A204.1 (cell line): Measurements from ENCODE around the gene LTBP1.
"Not testable (repeated sequence)": the region's sequence is repeated elsewhere in the genome, so short reads cannot be mapped to it uniquely, and the experiment has no call there.

Experiments used
- FAIRE-seq: peaks from 2 replicates; lab custom pipeline; 2012; peaks lifted over from hg19 to GRCh38; lab: Jason Lieb, UNC

The LTBP1 gene

DNA sequence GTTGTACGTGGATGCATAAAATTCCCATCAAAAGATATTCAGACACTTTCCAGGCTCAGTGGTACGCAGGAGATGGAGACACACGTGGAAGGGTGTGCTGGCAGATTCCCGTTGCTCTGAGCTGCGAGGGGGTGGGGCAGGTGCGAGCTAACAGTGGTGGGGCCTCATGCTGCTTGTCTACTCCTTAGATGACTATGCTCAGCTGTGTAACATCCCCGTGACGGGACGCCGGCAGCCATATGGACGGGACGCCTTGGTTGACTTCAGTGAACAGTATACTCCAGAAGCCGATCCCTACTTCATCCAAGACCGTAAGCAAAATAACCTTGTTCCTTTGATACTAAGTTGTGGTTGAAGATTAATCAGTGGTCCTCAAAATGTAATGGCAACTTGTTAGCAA is 442.2 kb downstream of the LTBP1 start:
- FAIRE-seq: no peak

DNA sequence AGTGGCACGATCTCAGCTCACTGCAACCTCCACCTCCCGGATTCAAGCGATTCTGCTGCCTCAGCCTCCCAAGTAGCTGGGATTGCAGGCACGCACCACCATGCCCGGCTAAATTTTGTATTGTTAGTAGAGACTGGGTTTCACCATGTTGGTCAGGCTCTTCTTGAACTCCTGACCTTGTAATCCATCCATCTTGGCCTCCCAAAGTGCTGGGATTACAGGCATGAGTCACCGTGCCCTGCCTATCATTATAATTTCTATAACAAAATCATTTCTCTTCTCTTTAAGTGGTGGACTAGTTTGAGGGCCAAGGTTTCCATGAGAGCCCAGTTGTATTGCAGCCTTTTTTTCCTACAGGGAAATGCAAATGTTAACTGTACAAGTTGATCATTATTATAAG is 442.9 kb downstream of the LTBP1 start:
- not testable (repeated sequence) for FAIRE-seq

DNA sequence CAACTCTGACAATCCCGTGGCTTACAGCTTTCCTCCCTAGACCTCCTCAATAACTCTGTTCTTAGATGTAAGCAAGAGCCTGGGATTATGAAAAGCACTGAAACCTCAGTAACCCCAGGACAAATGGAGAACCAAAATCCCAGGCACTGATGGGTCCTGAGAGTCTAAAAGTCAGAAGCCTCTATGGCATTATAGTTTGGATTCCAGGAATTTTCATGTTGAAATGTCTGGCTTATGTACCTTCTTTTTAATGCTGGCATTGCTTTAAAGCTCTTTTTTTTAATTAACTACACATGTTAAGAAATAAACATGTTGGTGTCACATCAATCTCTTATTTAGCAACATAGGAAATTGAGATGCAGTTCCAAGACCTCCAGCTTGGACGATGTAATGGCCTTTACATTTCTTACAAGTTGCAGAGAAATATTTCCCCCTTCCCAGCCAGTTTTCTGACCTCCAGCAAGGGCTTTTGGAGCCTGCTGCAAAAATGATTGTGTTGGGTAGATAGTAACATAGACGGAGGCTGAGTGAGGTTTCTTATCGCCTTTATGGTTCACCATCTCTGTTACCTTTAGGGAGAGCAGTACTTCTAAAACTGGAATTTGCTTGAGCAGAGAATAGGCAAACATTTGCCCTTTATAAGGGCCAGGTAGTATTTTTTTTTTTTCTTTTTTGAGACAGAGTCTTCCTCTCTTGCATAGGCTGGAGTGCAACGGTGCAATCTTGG is 444.9 kb downstream of the LTBP1 start:
- no peak for FAIRE-seq

DNA sequence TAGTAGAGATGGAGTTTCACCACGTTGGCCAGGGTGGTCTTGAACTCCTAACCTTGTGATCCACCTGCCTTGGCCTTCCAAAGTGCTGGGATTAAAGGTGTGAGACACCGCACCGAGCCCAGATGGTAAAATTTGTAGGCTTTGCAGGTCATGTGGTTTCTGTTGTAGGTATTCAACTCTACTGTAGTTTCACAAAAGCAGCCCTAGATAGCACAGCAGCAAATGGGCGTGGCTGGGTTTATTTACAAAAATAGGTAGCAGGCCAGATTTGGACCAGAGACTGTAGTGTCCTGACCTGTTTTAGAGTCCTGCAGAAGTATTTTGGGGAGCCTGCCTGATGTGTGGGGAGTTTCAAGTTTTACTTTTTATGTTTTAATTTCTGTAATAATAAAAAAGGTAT is 445.6 kb downstream of the LTBP1 start:
- FAIRE-seq: no peak

DNA sequence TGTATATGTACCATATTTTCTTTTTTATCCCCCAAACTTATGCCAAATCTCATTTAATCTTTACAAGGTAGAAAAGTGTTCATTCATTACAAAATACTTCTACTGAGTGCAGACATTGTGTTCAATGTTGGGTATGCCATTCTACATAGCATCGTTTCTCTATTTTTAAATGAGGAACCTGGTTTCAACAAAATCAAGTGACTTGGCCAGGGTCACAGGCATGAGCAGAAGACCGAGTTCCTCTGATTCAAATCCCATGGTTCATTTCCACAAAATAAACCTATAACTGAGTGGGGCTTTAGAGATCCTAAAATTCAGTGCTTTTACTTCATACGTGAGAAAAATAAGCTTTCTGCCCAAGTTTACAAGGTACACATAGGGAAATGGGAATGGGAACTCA is 448.3 kb downstream of the LTBP1 start:
- no peak for FAIRE-seq

DNA sequence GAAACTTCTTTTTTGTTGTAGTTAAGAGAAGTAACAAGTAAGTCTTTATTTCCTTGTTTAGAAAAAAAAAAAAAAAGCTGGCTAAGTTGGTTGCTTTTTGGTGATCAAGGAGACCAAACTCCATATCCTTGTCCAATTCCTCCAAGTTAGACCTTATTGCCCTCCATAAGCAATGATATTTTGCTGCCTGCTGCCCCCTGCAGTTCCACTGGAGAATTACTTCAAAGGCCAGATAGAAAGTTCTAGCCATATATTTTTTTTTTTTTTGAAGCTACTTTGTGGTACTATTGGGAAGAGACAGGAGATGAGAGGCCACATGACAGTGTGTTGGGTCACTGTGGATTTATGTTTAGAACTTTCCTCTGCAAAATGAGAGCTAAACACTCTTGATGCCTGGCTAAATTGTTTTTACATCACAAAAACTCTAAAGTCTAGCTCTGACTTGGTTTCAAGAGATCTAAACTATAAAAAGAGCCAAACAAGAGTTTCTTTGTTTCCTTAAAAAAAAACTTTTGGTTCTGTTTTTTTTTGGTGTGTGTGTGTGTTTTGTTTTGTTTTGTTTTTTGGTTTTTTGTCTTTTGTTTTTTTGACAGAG is 449.0 kb downstream of the LTBP1 start:
- FAIRE-seq: no peak

DNA sequence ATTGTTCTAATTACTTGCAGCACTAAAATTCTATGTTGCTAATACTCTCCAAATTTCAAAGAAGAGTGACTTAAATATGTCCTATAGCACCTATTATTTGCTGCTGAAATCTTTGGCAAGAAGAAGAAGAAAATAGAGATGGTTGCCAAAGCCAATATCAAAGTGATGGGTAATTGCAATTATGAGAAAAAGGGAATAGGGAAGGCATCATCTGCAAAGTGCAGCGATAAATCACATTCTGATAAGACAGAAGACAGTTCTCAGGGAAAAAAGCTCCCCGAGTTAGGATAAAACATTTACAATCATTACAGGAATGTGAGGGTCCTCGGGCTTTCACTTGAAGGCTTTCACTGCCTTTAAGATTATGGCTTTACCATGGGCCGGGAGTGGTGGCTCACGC is 457.6 kb downstream of the LTBP1 start:
- FAIRE-seq: no peak

DNA sequence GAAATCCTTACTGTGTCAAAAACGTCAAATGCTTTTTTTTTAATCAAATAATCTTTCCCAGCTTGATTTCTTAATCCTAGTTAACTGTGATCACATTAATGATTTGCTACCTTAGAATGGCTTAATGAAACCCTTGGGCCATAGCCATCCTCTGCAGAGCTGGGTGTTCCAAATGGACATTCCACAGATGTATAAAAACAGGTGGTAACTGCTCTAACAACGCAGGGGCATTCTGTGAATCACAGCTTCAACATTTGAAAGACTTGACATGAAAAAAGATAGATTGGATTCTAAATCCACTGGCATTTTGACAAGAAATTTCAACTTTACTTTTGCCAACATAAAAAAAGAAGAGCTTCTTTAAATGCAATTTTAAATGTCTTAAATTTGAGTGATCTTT is 459.9 kb downstream of the LTBP1 start:
- no peak for FAIRE-seq

DNA sequence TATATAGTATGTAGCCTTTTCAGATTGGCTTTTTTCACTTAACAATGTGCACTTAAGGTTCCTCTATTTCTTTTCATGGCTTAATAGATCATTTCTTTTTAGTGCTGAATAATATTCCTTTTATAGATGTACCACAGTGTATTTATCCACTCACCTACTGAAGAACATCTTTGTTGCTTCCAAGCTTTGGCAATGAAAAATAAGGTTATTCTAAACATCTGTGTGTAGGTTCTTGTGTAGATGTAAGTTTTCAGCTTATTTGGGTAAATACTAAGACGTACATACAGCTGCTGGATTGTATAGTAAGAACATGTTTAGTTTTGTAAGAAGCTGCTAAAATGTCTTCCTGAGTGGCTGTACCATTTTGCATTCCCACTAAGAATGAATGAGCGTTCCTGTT is 461.4 kb downstream of the LTBP1 start:
- FAIRE-seq: no peak

DNA sequence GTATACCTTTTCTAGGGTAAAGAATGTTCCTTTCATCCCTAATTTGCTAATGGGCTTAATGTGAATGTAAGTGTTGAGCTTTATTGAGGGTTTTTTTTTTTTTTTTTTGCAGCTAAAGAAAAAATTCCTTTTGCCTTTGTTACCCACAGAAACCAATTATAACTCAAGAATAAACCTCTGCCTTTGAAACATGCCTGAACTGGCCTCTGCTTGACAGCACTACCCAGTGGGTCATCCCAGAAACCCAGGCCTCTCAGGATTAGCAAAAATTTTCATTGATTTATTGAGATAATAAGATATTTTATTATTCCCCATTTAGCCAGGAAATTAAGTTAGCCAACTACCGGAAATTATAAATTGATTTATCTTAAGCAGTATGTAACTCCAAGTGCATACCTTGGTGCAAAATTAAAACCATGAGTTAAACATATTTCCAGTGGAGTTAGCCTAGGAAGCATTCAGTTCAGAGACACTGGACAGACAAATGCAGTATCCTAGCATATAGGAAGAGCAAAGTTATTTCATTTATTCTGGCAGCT is 462.7 kb downstream of the LTBP1 start:
- no peak for FAIRE-seq

DNA sequence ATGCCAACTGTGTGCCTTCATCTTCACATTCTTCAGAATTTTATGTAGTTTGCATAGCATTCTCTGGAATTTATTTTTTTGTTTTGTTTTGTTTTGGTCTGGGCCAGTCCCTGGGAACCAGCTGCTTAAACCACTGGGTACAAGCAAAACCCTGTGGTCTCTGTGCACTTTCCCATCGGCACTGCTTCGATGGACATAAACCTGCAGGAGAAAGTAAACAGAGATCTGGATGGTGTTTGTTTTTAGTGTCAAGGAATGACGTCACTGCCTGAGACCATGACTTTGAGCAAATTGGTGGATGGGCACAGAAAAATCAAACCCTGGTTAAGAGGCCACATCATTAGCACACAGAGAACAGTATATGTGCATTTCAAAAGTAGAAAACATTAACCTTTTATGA is 465.0 kb downstream of the LTBP1 start:
- FAIRE-seq: no peak

DNA sequence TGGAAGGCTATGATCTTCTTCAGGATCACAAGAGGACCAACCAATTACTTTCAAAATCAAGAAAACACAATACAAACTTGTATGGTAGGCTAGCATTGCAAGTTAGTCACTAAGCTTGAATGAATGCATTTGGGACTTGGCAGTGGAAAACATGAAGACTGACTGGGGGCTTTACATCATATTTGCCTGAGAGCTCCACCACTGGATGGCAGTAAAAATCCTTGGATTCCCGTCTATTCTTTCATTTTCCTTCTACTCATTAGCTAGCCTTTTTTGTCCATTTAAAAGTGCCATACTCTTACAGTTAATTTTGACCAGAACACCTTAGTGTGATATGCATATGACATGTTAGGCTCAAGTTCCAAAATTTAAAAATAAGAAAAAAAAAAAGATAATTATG is 466.2 kb downstream of the LTBP1 start:
- FAIRE-seq: peak; percentile 64

DNA sequence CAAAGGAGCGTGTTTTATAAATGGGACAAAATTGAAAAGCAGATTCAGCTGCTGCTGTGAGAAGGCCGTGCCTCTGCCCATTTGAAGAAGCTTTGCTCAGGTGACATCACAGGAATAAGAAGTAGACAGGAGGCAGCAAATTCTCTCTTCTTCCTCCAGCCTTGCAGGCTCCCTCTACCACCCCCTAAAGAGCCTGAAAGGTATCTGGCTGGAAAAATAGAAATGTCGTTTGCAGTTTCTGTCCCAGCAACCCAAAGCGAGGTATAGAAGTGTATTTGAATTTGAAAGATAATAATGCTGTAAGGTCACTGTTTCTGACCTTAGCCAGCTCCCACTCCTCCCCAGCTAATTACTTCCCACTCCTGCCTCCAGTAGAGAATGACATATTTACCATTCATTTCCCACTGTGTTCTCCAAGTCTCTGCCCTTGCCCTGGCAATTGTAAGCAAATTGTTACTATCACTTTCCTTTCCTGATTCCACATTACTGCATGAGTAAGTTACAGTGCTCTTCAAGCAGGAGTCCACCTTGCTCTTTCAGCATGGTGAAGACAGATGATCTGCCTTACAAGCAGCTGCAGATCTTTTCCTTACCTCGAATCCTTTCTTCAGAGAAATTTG is 472.9 kb downstream of the LTBP1 start:
- FAIRE-seq: no peak

DNA sequence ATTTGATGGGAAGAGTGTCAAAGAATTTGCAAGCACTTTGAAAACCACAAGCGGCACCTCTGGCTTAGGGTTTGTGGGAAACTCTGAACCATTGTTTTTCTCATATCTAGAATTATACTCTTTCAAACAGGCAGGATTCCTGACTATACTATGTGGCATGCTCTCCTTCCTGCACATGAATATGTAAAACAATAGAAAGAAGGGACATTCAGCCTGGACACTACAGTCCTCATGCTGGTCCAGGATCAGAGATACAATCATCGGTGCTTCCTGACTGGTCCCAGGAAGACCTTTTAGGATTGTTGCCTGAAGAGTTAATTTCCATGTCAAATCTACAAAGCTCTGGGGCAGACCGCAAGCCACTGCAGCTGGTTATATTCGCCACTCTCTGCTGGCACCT is 474.0 kb downstream of the LTBP1 start:
- FAIRE-seq: no peak

DNA sequence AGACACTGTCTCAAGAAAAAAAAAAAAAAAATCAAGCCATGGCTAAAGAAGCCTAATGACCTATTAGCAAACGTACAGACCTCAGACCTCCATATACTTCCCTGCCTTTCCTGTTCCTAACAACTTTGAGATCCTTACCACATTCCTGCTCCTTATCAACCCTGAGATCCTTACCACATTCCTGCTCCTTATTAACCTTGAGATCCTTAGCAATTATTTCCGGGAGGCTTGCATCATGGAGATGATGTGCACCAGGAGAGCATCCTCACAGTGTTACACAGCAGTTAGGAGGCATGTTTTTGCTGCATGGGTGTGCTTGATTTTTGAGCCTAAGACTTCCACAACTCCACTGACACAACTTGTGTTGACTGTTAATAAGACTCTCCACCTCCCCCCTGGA is 475.1 kb downstream of the LTBP1 start:
- FAIRE-seq: no peak

DNA sequence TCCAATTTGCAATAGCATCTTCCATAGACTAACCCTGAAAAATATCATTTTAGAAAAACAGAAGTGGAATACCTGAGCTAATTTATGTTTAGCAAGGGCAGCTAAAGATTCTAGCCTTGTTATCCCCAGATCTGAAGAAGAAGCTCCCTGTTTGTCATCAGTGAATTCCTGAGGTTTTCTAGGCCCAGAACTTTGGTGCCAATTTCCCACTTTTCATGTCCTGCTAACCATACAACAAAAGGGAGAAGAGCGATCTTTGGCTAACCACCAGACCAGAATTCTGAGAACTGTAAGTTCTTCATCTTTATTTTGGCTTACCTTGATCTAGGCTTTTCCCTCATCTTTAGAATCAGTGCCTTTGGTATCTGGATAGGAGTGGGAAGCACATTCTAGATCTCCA is 478.4 kb downstream of the LTBP1 start:
- no peak for FAIRE-seq

DNA sequence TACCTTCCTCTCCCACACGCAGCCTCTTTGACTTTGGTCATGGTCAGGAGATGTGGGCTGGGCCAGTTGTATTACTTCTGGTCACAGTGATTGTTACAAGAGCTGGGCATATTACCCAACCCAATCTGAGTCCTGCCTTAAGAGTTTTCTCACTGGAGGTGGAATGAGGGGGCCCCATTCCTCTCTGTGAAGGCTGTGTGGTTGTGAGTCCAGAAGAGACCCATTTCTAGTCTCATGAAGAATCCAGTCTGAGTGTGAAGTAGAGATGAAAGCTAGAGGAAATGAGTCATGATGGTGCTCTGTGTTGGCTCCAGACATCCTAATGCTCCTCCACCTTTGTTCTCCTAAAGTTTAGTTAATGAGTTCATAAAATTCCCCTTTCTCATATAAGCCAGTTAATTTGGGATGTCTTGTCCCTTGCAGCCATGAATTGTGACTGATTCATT is 478.9 kb downstream of the LTBP1 start:
- FAIRE-seq: no peak

DNA sequence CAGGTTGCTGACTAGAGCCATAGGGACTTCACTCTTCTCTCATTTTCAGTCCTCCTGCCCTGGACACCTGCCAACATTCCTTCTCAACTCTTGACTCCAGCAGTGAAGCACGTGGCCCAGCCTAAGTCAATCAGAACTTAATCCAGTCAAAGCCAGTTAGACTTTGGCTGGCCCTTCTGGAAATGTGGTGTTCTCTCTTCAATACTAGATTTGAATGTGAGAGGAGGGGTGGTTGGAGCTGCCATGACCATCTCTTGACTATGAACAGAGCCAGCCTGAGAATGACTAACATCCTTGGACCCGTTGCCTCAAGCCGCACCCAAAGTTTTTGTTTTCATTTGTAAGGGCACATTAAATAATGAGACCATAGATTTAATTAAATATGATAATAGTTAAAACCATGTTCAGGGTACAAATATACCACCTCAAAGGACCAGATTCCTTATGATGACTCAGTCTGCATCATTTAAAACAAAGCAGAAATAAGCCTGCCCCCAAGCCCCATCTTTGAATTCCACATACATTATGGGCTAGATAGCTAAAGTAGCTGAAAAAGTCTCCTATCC is 480.0 kb downstream of the LTBP1 start:
- FAIRE-seq: no peak

DNA sequence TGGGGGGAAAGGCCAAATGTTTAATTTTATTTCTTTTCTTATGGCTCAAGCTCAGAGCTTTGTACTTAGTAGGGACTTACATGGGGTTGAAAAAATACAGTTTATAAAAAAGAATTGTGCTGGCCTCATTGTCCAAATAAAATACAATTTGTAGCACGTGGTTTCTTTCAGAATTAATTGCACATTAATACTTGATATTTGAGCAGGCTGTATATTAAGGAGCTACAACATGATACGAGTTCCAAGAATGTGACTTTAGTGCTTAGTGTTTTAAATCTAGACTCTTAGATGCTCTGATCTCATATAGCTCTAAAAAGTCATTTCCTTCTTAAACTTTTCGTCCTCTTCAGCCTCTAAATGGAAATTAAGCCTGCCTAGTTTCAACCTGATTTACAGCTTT is 483.3 kb downstream of the LTBP1 start:
- no peak for FAIRE-seq

DNA sequence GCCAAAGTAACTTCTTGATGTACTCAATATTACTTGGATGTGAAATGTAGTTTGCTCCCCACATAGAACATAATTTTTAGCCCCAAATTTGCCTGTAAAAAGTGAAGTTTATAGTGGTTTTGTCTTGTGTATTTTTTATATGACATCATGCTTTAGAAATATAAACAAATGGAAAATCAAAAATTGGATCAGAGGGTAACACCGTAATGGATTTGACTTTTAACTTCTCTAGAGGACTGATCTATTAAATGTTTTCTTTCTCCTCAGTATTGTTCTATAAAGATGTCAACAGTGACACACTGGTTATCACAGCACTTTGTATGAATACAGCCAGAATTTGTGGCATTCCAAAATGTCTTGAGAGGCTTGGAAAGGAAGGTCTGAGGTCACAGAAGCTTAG is 484.1 kb downstream of the LTBP1 start:
- no peak for FAIRE-seq

DNA sequence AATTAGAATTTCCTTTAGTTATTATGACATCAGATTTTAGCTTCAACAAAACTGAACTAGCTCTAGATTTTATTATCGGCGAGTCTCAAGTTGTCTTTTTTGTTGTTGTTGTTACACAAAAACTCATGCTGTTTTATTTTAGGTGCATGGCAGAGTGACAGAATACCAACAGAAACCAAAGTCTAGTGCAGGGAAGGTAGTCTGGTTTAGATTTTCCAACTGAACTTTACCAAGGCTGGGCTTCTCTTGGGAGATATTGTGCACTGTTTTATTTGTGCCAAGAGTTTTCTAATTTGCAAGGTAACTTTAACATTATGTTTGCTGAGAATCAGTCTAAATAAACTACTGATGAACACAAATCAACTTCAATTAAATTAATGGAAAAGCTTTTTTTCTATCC is 486.1 kb downstream of the LTBP1 start:
- no peak for FAIRE-seq

DNA sequence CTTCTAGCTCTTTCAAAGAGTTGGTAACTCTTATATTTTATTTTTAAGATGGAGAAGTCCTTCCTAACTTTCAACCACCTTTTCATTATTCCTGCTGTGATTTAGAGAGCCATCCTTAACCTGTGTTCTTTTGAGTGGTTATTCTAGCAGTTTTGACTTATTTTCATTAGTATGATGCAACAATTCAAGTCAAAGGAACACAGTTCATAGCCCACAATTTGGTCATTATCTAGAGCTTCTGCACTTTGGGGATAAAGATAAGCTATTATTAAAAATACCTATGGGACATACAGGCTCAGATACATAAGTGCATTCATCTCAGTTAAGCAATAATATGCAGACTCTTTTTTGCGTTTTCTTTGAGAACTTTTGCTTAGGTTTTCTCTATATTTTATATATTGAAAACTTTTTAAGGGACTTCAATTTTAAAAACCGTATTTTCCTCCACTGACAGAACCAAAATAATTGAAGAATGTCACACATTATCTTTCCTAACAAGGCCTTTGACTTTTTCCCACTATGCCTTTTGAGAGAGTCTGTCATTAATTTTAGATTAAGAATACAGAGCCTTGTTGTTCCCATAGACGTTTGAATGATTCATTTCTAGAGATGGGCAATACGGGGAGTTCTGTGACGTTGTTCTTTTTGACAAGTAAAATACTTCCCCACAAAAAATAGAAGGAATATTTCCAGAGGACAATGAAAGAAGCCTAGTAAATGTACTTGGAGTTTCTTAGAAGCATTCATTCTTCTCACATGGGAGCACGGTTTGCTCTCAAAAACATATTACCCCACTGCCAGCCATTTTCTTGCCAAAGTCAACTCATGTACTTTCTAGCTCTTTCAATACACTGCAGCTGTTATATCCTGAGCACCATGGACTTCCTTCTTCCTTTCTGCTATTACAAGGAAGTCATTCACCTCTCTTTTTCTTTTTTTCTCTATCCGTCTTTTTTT is 486.8 kb downstream of the LTBP1 start:
- no peak for FAIRE-seq
